SHP77 (cell line): ENCODE measurements around the gene NLRC3.
A peak's percentile ranks its signal among the peaks of the same experiment; 100 is the strongest.
"Not testable (repeated sequence)": the region's sequence is repeated elsewhere in the genome, so short reads cannot be mapped to it uniquely, and the experiment has no call there.

Experiments used
- DNase-seq, 2 experiments: peaks; one replicate each; lab custom pipeline; 2025; lab: John Stamatoyannopoulos, UW

Gene NLRC3, protein sequence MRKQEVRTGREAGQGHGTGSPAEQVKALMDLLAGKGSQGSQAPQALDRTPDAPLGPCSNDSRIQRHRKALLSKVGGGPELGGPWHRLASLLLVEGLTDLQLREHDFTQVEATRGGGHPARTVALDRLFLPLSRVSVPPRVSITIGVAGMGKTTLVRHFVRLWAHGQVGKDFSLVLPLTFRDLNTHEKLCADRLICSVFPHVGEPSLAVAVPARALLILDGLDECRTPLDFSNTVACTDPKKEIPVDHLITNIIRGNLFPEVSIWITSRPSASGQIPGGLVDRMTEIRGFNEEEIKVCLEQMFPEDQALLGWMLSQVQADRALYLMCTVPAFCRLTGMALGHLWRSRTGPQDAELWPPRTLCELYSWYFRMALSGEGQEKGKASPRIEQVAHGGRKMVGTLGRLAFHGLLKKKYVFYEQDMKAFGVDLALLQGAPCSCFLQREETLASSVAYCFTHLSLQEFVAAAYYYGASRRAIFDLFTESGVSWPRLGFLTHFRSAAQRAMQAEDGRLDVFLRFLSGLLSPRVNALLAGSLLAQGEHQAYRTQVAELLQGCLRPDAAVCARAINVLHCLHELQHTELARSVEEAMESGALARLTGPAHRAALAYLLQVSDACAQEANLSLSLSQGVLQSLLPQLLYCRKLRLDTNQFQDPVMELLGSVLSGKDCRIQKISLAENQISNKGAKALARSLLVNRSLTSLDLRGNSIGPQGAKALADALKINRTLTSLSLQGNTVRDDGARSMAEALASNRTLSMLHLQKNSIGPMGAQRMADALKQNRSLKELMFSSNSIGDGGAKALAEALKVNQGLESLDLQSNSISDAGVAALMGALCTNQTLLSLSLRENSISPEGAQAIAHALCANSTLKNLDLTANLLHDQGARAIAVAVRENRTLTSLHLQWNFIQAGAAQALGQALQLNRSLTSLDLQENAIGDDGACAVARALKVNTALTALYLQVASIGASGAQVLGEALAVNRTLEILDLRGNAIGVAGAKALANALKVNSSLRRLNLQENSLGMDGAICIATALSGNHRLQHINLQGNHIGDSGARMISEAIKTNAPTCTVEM

DNA sequence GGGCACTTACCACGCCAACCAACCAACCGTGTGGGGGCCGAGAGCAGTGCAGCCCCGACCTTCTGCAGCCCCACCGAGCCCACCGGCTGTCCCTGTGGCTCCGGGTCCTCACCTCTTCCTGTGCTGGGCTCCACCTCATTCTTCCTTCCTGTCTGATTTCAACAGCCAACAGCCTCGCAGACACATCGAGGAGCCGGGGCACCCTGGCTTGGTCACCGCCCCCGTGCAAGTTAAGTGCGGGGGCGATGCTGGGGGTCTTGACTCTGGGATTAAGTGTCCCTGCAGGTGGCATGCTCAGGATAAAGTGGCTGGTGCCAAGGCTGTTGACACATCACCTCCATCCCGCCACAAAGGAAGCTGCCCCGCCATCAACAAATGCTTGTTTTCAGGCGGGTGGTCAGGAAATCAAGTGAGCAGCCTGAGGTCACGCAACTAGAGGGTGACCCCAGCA, at the start of gene NLRC3:
Gene NLRC3, minus strand, starts transcription at position 102 of the 451 bp plus-strand sequence. CDS start 12,367 bp downstream, outside the sequence.
- DNase-seq, result no peak

DNA sequence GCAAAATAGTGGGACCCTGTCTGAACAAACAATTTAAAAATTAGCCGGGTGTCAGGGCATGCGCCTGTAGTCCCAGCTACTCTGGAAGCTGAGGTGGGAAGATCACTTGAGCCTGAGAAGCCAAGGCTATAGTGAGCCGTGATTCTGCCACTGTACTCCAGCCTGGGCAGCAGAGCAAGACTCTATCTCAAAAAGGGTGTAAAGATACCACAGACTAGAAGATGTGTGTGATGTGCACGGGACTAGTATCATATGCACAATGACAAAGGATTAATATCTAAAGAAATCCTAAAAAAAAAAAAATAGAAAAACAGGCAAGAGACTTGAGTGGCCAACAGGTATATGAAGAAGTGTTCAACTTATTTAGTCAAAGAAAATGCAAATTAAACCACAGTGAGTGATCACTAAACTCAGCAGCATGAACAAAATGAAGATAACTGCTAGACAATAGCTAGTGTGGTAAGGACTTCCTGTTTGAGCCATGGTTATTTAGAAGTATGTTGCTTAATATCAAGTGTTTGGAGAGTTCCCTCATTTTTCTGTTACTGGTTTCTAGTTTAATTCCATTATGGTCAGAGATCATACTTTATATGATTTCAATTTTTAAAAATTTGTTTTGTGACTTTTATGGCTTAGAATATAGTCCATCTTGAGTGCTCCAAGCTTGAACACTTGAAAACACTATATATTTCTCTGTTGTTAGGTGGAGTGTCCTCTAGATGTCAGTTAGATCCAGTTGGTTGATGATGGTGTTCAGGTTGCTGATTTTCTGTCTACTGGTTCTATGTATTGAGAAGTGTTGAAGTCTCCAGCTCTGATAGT, 48.9 kb upstream of the NLRC3 start:
- DNase-seq, result no peak

DNA sequence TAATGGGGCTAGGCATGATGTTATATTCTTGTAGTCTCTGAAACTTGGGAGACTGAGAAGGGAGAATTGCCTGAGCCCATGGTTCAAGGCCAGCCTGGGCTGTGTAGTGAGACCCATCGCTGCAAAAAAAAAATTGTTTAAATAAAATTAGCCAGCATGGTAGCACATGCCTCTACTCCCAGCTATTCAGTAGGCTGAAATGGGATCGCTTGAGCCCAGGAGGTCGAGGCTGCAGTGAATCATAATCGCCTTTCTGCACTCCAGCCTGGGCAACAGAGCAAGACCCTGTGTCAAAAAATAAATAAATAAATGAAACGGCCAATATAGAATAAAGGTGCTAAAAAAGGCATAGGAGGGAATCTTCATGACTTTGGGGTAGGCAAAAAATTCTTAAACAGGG, 48.1 kb upstream of the NLRC3 start:
- DNase-seq, result no peak

DNA sequence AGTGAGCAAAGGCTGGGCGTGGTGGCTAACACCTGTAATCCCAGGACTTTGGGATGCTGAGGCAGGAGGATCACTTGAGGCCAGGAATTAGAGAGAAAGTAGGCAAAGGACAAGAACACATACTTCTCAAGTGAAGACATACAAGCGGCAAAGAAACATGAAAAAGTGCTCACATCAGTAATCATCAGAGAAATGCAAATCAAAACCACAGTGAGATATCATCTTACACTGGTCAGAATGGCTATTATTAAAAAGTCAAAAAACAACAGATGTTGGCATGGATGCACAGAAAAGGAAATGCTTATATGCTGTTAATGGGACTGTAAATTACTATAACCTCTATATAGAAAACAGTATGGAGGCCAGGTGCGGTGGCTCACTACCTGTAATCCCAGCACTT, 46.4 kb upstream of the NLRC3 start:
- DNase-seq, result no peak

DNA sequence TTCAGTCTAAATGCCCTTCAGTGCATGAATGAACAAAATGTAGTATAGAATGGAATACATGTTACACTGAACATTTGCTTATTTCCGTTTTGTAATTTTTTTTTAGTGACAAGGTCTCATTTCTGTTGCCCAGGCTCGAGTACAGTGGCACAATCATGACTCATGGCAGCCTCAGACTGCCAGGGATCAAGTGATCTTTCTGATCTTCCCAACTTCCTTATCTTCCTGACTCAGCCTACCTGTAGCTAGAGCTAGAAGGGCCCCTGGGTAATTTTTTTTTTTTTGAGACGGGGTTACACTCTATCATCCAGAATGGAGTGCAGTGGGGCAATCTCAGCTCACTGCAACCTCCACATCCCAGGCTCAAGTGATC, 41.6 kb upstream of the NLRC3 start:
- no peak for DNase-seq

DNA sequence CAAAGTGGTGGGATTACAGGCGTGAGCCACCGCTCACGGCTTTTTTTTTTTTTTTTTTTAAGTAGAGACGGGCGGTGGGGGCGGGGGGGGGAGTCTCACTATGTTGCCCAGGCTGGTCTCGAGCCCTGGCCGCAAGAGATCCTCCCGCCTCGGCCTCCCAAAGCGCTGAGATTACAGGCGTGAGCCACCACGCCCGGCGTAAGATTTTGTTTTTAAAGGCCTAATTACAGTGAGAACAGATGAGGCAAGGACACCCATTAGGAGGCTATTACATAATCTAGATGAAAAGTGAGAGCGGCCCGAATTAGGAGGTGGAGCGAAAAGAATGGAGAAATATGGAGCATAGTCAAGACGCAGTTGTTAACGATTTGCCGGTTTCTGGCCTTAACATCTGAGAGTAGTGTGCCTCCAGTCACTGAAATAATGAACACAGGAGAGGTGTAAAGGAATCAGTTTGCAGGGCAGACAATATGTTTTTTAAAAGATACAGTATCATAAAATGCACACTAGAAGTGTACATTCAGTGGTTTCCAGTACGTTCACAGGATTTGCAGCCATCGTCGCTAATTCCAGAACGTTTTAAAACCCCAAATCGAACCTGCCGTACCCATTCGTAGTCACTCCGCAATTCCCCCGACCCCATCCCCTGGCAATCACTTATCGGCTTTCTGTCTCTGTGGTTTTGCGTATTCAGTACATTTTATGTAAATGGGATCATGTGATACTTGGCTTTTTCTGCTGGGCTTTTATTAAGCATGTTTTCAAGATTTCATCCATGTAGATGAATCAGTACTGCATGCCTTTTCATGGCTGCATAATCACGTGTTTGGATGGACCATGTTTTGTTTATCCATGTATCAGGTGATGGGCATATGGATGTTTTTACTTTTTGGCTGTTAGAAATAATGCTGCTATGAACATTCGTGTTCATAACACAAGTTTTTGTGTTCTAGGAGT, 35.6 kb upstream of the NLRC3 start:
- DNase-seq, result no peak

DNA sequence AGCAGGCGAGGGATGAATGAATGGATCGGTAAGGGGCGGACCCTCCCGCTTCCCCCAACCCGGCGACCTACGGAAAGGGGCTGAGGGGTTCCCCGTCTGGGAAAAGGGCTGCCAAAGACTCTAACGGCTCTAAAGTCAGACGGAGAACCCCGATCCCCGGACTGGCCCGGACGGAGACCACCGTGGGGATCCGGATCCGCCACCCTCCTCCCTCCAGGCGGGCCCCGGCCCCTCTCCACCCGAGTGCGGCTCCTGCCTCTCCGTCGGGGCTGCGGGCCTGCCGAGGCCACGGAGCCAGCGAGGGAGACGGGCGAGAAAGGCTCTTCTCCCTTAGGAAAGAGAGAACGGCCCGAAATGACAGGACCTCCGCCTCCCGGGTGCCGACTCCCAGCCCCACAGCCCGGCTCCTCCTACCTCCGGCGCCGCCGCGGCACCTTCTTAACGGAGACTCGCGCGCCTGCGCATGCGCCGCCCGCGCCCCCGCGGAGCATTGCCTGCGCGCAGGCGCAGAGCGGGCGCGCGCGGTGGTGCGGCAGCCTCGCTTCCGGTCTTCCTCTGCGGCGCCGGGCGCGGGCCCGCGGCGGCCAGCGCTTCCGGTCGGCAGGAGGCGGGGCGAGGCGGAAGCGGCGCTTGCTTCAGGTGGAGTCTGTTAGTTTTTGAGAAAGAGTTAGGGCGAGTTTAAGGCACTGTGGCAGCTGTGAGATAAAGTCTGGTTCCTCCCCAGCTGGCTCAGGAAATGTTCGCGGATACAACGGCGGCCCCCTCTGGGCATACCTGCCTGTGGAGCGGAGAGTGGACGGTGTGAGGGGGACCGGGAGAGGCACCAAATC, 34.2 kb upstream of the NLRC3 start, which contains the start of gene SLX4:
Gene SLX4, minus strand, starts transcription at position 461 of the 830 bp plus-strand sequence. CDS start 2,642 bp downstream, outside the sequence.
- peak; percentile 79 to 93 for DNase-seq

DNA sequence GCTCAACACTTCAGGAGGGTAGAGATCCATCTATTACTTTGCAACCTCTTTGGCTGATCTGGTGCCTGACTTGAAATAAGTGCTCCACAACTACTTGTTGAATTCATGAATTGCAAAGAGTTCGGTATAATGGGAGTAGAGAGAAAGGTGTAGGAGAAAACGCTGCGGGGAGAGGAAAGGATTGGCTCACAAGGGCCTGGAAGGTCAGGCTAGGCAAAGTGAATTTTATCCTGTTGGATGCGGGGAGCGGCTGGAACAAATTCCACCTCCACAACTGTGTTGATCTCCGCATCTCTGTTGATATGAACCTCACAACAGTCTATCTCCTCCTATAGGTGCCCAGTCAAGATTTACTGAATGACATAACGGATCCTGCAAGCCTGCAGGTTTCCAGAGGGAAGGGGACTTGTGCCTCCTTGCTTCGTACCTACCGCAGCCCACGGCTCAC, 33.5 kb upstream of the NLRC3 start:
- peak in 1 of 2 experiments; percentile 10 for DNase-seq

DNA sequence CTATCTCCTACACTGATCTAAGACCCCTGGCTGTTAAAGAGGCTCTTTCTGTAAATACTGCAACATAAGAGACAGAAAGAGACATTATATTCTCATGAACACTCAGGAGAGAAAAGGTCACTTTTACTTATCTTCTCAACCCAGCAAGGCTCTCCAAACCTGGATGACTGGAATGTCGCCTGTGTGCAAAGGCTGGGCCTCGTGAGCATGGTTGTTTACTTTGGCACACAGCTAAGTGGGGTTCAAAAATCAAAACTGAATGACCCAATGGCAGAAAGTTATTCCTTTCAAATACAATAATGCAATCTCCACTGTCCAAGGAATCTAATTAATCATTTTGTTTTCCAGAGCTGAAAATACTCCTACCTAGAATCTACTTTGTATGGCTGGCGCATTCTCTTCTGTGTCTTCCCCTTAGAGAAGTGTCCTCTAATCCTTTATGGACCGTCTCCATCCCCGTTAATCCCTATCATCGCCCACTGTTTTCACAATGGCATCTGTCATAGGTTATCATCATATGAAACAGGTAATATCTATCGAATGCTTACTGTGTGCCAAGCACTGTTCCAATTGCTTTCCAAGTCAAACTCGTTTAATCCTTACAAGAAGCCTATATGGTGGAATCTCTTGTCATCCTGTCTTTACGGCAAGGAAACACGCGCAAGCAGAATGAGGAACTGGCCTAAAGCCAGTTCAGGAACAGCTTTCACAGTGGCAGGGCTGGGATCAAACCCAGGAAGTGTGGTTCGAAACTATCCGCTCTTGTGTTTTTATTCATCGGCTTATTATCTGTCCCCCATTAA, 32.9 kb upstream of the NLRC3 start:
- DNase-seq, result no peak

DNA sequence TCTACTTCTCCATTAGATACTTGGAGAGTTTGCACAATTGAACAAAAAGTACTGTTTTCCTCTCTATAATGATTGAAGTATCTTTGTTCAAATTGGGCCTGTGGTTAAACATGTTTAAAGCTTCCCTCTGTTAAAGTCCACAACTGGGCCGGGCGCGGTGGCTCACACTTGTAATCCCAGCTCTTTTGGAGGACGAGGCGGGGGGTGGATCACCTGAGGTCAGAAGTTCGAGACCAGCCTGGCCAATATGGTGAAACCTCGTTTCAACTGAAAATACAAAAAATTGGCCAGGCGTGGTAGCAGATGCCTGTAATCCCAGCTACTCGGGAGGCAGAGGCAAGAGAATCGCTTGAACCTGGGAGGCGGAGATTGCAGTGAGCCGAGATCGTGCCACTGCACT, 31.8 kb upstream of the NLRC3 start:
- not testable (repeated sequence) for DNase-seq

DNA sequence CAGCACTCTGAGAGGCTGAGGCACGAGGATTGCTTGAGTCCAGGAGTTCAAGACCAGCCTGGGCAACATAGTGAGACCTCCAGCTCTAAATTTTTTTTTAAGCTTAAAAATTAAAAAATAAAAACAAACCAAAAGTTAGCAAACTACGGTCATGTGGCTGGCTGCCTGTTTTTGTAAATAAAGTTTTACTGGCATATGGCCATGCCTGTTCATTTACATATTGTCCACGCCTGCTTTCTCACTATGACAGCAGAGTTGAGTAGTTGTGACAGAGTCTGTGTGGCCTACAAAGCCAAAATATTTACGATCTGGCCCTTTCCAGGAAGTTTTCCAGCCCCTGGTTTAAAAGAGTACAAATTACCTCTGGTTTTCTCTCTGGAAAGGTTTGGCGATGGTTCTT, 30.9 kb upstream of the NLRC3 start:
- no peak for DNase-seq

DNA sequence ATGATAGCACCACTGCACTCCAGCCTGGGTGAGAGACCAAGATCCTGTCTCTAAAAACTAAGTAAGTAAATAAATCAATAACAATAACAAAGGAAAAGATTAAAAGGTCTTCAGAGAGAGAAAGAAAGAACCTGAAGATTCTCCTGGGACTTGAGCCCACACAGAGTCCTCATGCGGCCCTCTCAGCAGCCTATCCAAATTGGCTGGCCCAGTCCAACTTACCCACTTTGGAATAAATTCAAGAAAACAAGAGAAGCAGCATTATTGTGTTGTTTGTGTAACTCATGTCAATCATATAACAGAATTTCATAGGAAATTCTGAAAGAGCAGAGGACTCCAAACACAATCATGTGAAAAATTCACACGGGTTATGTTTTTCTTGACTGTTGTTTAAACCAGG, 30.4 kb upstream of the NLRC3 start:
- DNase-seq, result no peak

DNA sequence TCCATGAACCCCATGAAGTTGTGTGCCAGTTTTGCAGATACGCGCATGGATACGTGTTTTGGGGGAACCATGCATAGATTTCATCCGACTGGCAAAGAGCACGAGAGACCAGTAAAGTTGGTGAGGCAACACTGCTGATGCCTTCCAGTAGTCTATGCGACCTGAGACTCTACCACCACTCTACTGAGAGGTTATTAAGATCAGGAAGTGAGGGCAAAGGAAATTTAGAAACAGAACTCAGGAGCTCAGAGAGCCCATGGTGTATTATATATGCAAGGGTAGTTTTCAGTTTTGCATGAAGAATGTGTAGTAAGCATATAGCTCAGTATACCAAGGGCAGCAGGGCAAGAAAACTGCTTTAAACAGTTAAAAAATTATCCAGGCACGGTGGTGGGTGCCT, 30.0 kb upstream of the NLRC3 start:
- DNase-seq, result no peak

DNA sequence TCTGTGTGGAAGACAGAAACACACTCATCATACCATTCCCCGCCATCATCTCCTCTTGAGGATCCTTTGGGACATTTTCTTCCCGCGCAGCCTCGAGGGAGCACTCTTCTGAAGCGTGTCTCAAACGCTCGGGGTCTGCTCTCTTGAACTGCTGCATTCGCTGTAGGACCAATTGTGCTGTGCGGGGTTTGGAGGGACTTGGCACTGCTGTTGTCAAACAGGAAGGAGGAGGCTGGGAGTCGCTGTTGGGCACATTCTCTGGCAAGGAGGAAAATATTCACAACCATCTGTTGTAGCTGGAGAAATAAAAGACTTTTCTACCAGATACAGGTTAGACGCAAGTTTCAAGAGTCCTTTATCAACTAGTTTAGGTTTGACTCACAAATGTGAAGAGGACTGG, 29.2 kb upstream of the NLRC3 start:
- DNase-seq, result no peak

DNA sequence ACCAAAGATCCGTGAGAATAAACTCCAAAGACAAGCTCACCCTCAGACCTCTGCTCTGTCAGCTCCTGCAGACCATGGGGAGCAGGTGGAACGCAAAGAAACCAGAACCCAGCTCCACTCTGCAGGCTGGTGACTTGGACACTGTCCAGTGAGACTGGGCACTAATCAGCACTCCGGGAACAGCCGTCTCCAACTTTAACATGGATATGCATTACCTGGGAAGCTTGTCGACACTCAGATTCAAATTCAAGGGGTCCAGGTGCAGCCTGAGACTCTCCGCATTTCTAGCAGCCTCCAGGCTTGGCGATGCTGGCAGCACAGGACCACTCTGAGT, 25.1 kb upstream of the NLRC3 start:
- DNase-seq, result no peak

DNA sequence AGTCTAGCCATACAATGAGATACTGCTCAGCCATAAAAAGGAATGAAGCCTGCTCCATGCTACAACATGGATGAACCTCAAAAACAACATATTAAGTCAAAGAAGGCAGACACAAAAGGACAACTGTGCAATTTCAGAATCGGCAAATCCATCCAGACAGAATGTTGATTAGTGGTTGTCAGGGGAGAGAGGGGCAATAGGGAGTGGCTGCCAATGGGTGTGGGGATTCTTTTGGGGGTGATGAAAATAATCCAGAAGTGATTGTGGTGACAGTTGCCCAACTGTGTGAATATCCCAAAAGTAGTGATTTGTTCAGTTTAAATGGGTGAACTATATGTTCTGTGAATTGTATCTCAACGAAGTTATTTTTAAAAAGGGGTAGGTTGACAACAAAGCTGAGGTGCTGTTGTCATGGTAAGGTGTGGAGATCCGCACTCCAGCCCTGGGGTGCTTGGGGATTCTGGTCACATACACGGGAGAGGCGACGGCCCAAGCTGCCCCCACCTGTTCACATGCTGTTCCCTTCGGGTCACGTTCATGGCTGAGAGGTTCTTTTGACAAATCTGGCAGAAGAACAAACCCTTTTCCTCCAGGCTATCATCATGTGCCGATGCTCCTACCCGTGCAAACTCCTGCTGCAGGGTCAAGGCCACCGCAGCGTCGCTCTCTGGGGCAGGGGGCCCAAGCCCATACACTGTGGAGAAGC, 24.6 kb upstream of the NLRC3 start:
- DNase-seq, result no peak

DNA sequence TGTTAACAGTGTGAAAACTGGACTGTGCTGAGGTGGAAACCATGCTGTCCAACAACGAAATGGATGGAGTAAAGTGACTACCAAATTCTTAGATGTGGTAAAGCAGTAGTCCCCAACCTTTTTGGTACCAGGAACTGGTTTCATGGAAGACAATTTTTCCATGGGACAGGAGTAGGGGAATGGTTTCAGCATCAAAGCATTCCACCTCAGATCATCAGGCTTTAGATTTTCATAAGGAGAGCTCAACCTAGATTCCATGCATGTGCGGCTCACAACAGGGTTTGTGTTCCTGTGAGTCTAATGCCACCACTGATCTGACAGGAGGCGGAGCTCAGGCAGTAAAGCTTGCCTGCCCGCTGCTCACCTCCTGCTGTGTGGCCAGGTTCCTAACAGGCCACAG, 22.7 kb upstream of the NLRC3 start:
- no peak for DNase-seq

DNA sequence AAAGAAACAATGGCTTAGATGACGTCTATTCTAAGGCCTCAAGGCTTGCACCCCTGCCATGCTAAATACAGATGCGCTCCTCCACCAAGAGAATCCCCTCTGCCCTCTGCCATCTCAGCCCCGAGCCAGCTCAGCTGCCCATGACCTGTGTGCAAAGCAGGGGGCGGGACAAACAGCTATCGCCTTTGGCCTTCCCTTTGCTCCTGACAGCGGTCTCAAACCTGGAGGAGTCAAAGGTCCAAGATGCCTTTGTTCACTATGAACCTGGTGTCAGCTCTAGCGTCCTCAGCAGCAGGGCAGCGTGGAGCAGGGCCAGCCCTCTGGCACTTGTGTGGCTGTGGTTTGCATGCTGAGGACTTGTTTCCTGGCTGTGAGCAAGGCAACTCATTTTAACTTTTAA, 21.9 kb upstream of the NLRC3 start:
- DNase-seq, result no peak
